Stimulated activated CD4-positive, alpha-beta T cell treated with anti-CD3 and anti-CD28 coated beads, Interleukin-2, amount 100 ng/mL, for 24 hours (primary cell): ENCODE measurements around the gene RSU1.
A peak's percentile ranks its signal among the peaks of the same experiment; 100 is the strongest.
"Not testable (repeated sequence)": the region's sequence is repeated elsewhere in the genome, so short reads cannot be mapped to it uniquely, and the experiment has no call there.

Experiments used
- DNase-seq, 2 donors: peaks; one replicate each; pipeline ENCODE4 v3.0.0-alpha.2; 2020

The RSU1 gene

GRCh38 chr10:16817125-16818019 lies at the start of gene RSU1:
Gene RSU1 (minus strand): TSS chr10:16817424. CDS start chr10:16817081, 343 bp downstream.
- peak; percentile 100 for DNase-seq

DNA sequence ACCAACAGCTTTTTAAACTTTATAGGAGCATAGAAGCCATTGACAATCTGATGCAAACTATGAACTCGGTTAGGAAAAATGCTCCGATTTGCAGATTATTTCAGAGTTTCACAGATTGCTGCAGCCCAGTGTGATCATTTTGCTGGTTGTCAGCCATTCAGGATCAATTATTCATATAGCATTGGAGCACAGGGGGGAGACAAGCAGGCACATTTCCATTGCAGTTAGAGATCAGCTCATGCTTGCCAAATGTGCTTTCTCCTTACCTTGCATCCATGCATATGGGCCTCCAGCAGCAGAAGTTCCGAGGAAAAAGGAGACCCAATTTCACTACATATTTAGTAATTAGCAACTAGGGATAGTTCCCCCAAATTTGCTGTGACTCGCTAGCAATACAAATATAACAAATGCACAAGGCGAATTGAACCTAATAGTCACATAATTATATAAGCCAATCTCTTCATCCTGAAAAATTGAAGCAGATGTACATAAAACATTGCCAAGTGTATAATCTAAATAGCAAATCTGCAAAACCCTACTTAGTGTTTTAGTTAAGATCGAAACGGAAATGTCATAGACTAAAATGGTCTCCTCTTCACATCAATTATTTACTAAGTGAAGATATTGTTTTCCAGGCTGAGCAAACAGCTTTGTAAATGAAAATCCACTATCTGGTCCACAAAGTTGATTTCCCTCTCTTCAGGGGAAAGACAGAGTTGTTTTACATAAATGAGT lies 49.5 kb upstream of the RSU1 start:
- no peak for DNase-seq

- DNase-seq, result no peak
Observed at GRCh38 chr10:16865766-16866165, 48.5 kb upstream of the RSU1 start.

DNA sequence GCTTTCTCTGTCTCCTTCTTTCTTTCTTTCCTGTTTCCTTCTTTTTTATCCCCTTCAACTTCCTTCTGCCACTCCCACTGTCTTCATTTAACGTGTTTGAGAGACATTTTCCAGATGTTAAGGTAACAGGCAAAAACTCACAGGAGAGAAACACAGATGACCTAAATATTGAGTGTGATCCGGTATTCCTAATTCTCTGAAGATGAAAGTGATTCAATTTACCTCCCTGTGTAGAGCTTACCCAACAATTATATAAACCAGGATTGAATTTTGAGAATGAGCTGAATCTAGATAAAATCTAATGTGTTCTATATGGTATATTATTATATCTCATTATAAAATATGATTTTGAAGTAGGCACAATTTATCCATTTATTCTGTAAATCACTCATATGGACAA lies 46.5 kb upstream of the RSU1 start:
- DNase-seq, result no peak

DNA sequence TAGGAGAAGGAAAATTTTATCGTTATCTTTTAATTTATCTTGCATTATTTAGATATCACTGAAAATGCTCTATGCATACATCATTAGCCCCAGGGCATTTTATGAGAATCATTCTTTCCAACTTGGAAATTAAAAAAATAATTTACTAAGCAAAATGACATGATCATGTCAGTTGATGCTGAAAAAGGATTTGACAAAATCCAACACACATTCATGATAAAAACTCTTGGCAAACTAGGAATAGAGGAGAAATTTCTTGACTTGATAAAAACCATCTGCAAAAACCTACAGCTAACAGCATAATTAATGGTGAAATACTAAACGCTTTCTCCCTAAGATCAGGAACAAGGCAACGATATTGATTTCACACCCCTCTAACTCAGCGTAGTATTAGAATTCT lies 40.2 kb upstream of the RSU1 start:
- no peak for DNase-seq

DNA sequence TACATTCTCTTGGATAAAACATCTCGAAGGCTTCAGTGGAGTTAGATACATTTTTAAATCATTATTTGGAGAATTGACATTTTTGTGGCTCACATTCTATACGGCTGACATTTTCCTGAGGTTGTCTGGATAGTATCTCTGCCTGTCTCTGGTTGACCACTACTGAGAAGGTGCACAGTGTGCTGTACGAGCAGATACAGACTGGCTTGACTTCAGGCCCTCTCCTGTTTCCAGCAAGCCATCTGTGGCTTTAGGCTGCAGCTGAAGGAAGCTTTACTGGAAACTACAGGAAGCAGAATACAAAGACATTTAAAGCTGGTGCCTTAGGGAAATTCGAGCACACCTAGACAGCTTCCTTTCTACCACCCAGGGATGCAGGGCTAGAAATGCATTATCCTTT lies 39.3 kb upstream of the RSU1 start:
- no peak for DNase-seq

DNA sequence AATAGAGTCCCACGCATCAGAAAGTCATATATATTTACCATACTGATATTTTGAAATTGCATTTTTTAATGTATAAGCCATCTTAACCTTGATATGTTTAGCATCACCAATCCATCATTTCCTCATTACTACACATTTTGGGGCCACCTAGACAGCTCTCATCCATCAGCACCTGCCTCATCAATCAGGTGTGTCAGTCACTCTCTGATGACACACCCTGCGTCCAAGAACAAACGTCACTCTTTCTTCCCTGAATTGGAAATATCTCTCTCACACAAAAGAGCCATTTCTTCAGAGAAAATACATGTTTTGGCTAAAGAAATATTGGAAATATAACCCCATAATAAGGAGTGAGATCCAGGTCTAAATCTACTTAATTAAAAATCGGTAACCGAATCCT lies 38.9 kb upstream of the RSU1 start:
- DNase-seq, result no peak

DNA sequence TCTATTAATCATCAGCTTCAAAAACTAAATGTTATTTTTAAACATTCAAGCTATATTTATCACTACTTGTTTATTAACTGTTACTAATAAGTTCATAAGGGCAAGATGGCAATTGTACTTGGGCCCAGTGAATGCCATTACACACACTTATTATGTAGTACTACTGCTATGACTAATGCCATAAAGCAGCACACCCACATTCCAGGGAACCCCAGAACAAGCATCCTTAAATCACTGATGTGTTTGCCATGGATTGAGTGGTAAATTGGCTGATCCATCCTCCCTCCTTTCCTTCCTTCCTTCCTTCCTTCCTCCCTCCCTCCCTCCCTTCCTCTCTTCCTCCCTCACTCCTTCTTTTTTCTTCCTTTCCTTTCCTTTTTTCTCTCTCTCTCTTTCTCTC lies 37.4 kb upstream of the RSU1 start:
- DNase-seq, result no peak

- no peak for DNase-seq
Observed at GRCh38 chr10:16853809-16854208, 36.6 kb upstream of the RSU1 start.

DNA sequence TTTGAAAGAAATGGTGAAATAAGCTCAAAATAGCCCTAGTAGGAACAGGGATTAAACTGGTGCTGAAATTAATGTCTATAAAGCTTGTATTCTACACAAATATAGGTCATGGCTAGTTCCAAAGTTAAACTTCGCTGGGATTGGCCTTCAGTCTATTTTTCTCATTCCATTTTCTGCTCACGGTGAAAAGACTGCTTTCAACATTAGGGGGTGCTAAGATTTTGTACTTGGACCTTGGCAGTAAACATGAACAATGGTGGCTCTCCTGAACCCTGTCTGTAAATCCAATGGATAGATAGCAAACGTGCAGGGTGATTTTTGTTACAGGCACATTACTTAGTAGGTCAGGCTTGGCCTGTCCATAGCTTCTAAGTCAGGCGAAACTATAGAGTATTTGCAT lies 36.0 kb upstream of the RSU1 start:
- DNase-seq, result no peak

DNA sequence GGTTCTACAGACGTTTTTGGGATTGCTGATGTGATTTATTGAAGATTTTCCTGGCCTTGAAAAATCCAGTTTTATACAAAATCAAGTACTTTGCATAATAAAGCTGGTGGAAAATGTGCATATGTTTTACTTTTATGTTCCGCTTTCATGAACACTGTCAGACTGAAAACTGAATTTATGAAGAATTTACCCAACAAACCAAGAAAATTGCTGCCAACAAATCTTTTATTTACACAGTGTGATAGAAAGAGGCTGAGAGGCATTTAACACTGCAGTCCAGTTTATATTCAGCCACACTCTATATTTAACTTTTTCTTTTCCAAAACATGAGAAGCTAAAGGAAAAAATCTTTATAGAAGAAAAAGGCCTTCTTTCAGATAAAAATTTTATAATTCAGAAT lies 35.4 kb upstream of the RSU1 start:
- no peak for DNase-seq

DNA sequence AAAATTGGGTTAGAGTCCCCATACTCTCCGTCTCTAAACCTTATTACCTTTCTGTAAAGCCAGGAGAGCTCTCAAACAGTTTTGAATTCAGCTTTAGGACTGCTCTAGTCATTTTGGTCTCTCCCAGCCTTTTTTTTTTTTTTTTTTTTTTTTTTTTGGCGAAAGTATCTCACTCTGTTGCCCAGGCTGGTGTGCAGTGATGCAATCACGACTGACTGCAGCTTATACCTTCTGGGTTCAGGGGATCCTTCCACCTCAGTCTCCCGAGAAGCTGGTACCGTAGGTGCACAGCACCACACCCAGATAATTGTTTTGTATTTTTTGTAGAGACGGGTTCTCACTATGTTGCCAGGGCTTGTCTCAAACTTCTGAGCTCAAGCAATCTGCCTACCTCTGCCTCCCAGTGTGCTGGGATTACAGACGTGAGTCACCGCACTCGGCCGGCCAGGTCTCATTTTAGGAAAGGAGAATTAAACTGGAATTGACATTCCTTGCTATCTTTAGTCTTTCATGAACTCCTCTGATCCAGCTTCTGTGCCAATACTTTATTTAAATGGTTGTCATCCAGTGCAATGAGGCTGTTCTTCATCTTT lies 31.4 kb upstream of the RSU1 start:
- DNase-seq, result no peak

- DNase-seq, result no peak
Observed at GRCh38 chr10:16847644-16848043, 30.4 kb upstream of the RSU1 start.

DNA sequence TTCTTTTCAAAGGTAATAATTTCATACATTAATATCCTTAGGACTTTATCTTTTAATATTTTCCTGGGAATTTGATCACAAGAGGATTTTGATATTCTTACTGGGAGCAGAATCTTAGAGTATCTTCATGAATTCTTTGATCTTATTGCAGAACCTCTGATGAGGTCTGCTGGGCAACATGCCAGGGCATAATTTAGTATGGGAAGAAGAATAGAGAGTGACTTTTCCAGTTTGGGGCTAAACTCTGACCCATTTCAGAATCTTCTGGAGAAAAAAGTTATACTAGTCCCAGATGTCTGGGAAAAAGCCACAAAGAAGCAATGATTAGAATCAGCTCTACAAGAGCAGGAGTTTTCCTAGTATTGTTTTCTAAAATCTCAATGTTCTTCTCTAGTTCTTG lies 28.0 kb upstream of the RSU1 start:
- DNase-seq, result no peak

GRCh38 chr10:16843252-16843870 lies 26.1 kb upstream of the RSU1 start:
- no peak for DNase-seq

GRCh38 chr10:16835228-16835627 lies 18.0 kb upstream of the RSU1 start:
- peak in 1 of 2 donors; percentile 15 for DNase-seq

GRCh38 chr10:16832351-16833080 lies 15.3 kb upstream of the RSU1 start:
- no peak for DNase-seq

DNA sequence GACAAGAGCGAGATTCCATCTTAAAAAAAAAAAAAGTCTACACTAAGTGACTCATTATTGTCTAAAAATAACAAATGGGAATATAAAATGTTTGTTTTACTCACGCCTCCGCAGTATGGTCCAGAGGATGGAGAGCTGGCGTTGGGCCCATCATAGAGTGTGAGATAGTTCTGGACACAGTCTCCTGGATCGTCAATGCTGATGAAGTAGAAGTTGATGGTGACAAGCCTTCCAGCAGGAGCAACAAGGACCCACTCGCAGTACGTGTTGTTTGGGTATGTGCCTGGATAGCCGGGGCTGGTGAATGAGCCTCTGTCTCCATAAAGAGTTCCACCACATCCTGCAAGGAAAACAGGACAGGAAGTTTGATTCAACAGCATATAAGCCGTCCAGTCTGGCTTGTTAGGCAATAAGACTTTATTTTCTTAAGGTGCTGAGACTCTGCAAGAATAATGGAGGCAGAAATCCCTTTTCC lies 11.5 kb upstream of the RSU1 start:
- DNase-seq, result no peak

- DNase-seq, result peak; percentile 58 to 70
Observed at GRCh38 chr10:16828114-16828568, 10.9 kb upstream of the RSU1 start.

DNA sequence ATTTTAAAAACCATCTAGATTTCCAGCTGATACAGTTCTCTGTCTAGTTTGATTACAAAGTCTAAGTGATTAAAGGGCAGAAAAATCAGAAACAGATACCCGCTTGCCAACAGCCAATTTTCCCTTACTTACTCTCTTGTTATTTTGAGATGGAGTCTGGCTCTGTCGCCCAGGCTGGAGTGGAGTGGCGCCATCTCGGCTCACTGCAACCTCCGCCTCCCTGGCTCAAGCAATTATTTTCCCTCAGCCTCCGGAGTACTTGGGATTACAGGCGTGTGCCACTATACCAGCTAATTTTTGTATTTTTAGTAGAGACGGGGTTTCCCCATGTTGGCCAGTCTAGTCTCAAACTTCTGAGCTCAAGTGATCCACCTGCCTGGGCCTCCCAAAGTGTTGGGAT lies 10.2 kb upstream of the RSU1 start:
- not testable (repeated sequence) for DNase-seq

GRCh38 chr10:16822726-16823360 lies 5.6 kb upstream of the RSU1 start:
- no peak for DNase-seq

DNA sequence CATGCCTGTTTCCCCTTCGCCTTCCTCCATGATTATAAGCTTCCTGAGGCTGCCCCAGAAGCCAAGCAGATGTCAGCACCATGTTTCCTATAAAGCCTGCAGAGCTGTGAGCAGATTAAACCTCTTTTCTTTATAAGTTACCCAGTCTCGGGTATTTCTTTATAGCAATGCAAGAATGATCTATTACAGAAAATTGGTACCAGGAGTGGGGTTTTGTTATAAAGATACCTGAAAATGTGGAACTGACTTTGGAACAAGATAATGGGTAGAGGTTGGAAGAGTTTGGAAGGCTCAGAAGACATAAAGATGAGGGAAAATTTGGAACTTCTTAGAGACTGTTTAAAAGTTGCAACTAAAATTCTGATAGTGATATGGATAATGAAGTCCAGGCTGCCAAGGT lies 4.8 kb upstream of the RSU1 start:
- no peak for DNase-seq
